ENCODE measurements around the gene CPEB4.

GRCh38 chr5:173971681-173972345 is 83.7 kb downstream of the CPEB4 start:
- TF ChIP-seq CTCF (IDR thresholded peaks at IDR 0.05): no peak
- TF ChIP-seq POLR2A (IDR thresholded peaks at IDR 0.05): no peak

All from adrenal gland (tissue), 5 donors.